Posterior cingulate gyrus (tissue), 11 donors: ENCODE results near the gene TNFRSF9.
"Not testable (repeated sequence)": the region's sequence is repeated elsewhere in the genome, so short reads cannot be mapped to it uniquely, and the experiment has no call there.

Source experiments
- DNase-seq, 10 donors: peaks; one replicate each; pipeline versions ENCODE4 v3.0.0 to v3.0.0-alpha.2; 2020 to 2021; ENCODE audit warnings: mixed read lengths in 3 of 10
- intact Hi-C: fragments of 100-400 bp; cut with DNase I; formaldehyde crosslinking; loops from one replicate; pipeline ENCODE4 v1.15.1; 2023

Gene TNFRSF9

DNA sequence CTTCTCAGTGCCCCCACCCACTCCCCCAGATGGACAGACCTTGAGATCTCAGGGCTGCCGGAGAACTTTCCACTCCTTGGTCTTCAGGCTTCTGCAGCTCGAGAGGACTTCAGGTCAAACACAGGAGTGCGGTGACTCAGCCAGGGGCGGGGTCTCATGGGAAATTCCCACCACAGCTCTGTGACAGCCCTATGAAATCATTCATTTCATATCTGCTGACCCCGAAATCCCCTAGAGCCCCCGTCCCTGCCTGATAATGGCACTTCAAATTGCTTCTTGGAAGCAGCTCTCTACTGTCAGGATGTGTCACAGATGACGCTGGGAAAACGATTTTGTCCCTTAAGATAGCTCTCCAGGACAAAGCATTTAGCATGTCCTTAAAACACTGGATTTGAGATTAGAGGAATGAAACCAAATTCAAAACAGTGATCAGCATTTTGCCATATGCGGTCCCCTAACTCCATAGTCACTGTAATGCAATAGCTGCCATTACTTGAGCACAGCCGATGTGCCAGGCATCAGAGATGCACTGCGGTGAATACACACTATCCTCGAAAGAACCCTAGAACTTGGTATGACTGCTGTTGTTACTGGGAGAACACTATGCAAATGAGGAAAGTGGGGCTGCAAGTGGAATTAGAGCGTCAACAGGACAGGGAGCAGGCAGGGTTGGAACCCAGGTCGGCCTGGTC is at the start of gene TNFRSF9:
TNFRSF9 (minus strand) TSS at position 95 of the 692 bp plus-strand sequence. CDS start 845 bp downstream, outside the sequence.
- intact Hi-C loops: no loop called here
- no peak for DNase-seq

GRCh38 chr1:7989762-7990428 is 49.3 kb upstream of the TNFRSF9 start:
- intact Hi-C loops: no loop called here
- no peak for DNase-seq

- intact Hi-C loops: no loop called here
- no peak for DNase-seq
Measured at GRCh38 chr1:7988576-7988975, 47.9 kb upstream of the TNFRSF9 start.

DNA sequence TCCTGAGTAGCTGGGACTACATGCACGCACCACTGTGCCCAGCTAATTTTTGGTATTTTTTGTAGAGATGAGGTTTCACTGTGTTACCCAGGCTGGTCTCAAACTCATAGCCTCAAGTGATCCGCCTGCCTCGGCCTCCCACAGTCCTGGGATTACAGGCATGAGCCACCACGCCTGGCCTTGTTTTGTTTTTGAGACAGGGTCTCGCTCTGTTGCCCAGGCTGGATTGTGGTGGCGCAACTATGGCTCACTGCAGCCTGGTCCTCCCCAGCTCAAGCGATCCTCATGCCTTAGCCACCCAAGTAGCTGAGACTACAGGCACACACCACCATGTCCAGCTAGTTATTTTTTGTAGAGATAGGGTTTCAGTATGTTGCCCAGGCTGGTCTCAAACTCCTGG is 46.9 kb upstream of the TNFRSF9 start:
- intact Hi-C loops: no loop called here

GRCh38 chr1:7985851-7986612 is 45.4 kb upstream of the TNFRSF9 start:
- intact Hi-C loops: no loop called here
- DNase-seq: no peak

More for the DNA sequence above, 46.9 kb upstream of the TNFRSF9 start:
- no peak for DNase-seq

GRCh38 chr1:7984811-7985210 is 44.2 kb upstream of the TNFRSF9 start:
- intact Hi-C loops: loop anchor here (5.0 kb wide), 1 partner anchor 32 kb away; no protein-coding TSS in a partner anchor
- no peak for DNase-seq

- no peak for DNase-seq
- intact Hi-C loops: loop anchor here (2.0 to 5.0 kb wide), 2 partner anchors 34 to 366 kb away; no protein-coding TSS in a partner anchor
Measured at GRCh38 chr1:7983086-7983778, 42.6 kb upstream of the TNFRSF9 start.

- intact Hi-C loops: loop anchor here (5.0 kb wide), 1 partner anchor 36 kb away; no protein-coding TSS in a partner anchor
- DNase-seq: no peak
Measured at GRCh38 chr1:7980984-7981383, 40.3 kb upstream of the TNFRSF9 start.

DNA sequence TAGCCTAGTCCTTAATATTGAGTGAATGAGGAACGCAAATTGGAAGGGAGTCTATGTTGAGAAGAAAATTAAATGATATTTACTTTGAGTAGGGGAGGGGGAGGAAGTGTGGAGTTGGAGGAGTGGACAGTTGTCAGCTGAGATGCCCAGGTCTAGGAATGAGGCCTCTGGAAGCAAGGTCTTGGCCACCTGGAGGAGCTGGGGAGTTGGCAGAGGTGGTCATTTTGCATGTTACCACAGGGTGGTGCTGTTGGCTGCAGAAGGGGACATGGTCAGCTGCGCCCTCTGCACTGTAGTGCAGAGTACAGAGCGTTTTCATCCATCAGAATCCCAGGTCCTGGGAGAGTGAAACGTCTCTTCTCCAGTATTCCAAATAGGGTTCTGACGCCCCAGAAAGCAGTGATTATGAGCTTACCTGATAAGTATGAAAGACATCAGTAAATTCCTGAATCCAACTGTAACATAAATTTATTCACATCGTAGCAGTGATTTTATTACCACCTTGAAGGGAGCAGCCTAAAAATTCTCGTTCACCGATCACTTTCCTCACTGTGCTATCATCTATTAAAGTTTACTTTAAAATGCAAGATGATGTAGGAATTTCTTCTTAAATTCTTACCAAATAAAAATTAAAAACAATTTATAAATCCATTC is 34.7 kb upstream of the TNFRSF9 start:
- intact Hi-C loops: no loop called here
- DNase-seq: peak; percentile 45 to 95 (median 68)

- intact Hi-C loops: no loop called here
Measured at GRCh38 chr1:7973086-7973485, 32.4 kb upstream of the TNFRSF9 start.

DNA sequence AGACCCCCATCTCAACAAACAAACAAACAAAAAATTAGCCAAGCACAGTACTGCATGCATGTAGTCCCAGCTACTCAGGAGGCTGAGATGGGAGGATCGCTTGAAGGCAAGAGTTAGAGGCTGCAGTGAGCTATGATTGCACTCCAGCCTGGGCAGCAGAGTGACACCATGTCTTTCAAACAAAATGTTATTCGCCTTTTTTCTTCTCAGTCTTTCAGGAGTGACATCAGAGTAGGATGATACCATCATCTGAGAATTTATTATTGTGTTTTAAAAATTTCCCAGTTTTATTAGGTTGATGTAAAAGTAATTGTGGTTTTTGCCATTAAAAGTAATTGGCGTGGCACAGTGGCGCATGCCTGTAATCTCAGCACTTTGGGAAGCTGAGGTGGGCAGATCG is 31.6 kb upstream of the TNFRSF9 start:
- no peak for DNase-seq
- intact Hi-C loops: no loop called here

More at GRCh38 chr1:7973086-7973485, 32.4 kb upstream of the TNFRSF9 start:
- DNase-seq: no peak

DNA sequence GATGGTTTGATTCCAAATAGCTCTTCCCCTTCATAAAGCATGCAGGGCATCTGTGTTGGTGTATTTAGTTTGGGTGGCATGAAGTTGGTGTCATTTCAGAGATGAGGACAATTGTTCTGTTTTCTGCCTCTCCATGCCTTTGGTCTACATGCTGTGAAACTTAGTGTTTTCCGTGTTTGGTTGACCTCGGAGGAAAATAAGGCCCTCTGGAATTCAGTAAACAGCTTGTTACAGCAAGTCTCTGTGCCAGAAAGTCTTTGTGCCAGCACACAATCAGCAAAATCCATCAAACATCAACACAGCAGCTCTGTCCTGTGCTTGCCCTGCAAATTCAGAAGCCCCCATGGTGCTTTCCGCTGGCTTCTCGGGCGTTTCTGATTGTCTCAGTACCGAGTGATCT is 30.4 kb upstream of the TNFRSF9 start:
- no peak for DNase-seq
- intact Hi-C loops: no loop called here

DNA sequence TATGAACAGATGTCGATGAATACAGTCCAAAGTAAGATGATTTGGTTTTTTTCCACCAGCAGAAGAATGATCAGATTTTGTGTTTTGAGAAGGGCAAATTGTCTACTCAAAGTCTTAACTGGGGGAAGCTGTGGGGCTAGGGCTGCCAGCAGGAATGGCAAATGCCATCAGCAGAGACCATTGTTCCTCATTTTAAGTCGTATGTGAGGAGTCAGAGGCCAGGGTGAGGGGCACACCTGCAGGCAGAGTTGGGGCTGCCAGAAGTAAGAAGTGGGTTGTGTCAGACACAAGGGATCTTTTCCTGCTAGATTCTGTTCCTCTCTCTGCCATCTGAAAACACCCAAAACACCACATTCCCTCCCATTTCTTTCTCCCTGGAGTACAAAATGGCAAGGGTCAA is 29.6 kb upstream of the TNFRSF9 start:
- intact Hi-C loops: no loop called here
- DNase-seq: no peak

DNA sequence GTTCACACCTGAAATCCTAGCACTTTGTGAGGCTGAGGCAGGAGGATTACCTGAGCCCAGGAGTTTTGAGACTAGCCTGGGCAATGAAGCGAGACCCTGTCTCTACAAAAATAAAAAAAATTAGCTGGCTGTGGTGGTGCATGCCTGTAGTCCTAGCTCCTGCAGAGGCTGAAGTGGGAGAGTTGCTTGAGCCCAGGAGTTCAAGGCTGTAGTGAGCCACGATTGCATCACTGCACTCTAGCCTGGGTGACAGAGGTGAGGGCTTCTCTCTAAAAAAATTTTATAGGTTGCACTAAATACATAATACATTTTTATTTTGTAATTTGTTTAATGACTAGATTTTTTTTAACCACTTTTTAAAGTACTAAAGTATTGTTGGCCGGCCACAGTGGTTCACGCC is 27.0 kb upstream of the TNFRSF9 start:
- no peak for DNase-seq
- intact Hi-C loops: loop anchor here (10.0 kb wide), 1 partner anchor 183 kb away; the partner anchor contains the start of gene PER3

DNA sequence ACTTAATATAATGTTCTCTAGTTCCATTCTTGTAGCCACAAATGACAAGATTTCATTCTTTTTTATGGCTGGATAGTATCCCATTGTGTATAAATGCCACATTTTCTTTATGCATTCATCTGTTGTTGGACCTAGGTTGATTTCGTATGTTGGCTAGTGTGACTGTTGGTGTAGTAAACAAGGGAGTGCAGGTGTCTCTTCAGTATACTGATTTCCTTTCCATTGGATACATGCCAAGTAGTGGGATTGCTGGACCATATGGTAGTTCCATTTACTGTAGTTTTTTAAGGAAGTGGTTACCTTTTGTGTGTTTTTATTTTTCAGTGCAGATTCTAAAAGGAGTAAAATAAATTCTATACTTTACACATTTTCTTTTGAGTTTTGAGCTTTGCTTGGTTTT is 26.6 kb upstream of the TNFRSF9 start:
- DNase-seq: no peak
- intact Hi-C loops: loop anchor here (10.0 kb wide), 1 partner anchor 182 kb away; the partner anchor contains the start of gene PER3

- no peak for DNase-seq
- intact Hi-C loops: loop anchor here (5.0 to 10.0 kb wide), 2 partner anchors 63 to 180 kb away; partner anchors contain the start of genes ERRFI1 and PER3
Measured at GRCh38 chr1:7964476-7964875, 23.8 kb upstream of the TNFRSF9 start.

- intact Hi-C loops: loop anchor here (5.0 to 10.0 kb wide), 2 partner anchors 63 to 179 kb away; partner anchors contain the start of genes ERRFI1 and PER3
- not testable (repeated sequence) for DNase-seq
Measured at GRCh38 chr1:7963841-7964240, 23.2 kb upstream of the TNFRSF9 start.

DNA sequence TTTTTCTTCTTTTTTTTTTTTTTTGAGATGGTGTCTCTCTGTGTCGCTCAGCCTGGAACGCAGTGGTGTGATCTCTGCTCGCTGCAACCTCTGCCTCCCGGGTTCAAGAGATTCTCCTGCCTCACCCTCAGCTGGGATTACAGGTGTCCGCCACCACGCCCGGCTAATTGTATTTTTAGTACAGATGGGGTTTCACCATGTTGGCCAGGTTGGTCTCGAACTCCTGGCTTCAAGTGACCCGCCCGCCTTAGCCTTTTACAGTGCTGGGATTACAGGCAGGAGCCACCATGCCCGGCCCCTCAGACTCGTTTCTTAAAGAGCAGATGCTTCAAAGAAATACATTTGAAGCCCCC is 22.7 kb upstream of the TNFRSF9 start:
- intact Hi-C loops: loop anchor here (5.0 to 10.0 kb wide), 2 partner anchors 64 to 179 kb away; partner anchors contain the start of genes ERRFI1 and PER3
- DNase-seq: not testable (repeated sequence)

DNA sequence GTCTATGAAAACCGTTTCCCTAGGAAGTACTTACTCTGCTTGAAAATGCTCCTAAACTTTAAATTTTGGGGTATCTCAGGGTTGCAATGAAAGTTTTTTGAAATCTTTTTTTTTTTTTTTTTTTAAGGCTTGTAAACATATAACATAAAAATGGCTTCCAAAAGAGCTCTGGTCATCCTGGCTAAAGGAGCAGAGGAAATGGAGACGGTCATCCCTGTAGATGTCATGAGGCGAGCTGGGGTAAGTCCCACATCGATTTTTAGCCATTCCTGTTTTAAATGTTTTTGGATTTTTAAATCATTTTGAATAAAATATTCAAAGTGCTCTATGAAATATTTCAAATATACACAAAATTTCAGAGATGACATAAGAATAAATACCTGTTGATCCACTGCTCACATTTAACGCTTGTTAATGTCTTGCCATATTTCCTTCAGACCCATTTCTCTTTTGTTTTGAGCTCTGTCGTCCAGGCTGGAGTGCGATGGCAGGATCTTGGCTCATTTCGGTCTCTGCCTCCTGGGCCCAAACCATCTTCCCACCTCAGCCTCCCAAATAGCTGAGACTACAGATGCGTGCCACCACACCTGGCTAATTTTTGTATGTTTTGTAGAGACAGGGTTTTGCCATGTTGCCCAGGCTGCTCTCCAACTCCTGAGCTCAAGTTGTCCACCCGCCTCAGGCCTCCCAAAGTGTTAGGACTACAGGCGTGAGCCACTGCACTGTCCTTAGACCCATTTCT is 22.2 kb upstream of the TNFRSF9 start:
- no peak for DNase-seq
- intact Hi-C loops: loop anchor here (5.0 to 10.0 kb wide), 2 partner anchors 64 to 178 kb away; partner anchors contain the start of genes ERRFI1 and PER3
